Stimulated activated CD4-positive, alpha-beta T cell treated with anti-CD3 and anti-CD28 coated beads, Interleukin-12 subunit alpha, Interleukin-12 subunit beta, amount 100 ng/mL, for 4 hours (primary cell): Measurements from ENCODE around the gene MYO1E.

Experiments
- DNase-seq: peaks from one replicate; pipeline ENCODE4 v3.0.0-alpha.2; 2020

Gene MYO1E

GRCh38 chr15:59115047-59115446, 257.6 kb downstream of the MYO1E start:
- no peak for DNase-seq

- DNase-seq: no peak
These were observed 261.4 kb downstream of the MYO1E start for GRCh38 chr15:59111251-59111650.

GRCh38 chr15:59105854-59106253, 266.8 kb downstream of the MYO1E start:
- DNase-seq: no peak

- peak; percentile 66 for DNase-seq
These were observed 267.5 kb downstream of the MYO1E start, which contains the start of gene CCNB2 for GRCh38 chr15:59104912-59105732. CCNB2 (plus strand) TSS chr15:59105146; CDS start chr15:59105269, 123 bp downstream.

GRCh38 chr15:59104602-59104911, 268.1 kb downstream of the MYO1E start:
- peak; percentile 3 for DNase-seq

- no peak for DNase-seq
These were observed 273.4 kb downstream of the MYO1E start for GRCh38 chr15:59099162-59099685.

- no peak for DNase-seq
These were observed 276.2 kb downstream of the MYO1E start for GRCh38 chr15:59096429-59096828.

GRCh38 chr15:59094077-59094476, 278.6 kb downstream of the MYO1E start:
- DNase-seq: no peak

- no peak for DNase-seq
These were observed 284.9 kb downstream of the MYO1E start for GRCh38 chr15:59087731-59088130.
